ENCODE results near the gene BOLA1.

BOLA1 gene

GRCh38 chr1:149929856-149930255, 30.5 kb downstream of the BOLA1 start:
- no peak for TF ChIP-seq CTCF (IDR thresholded peaks at IDR 0.05; ENCODE audit: low read depth, low read length, missing control alignments)
- DNase-seq (ENCODE audit: low read depth) = no peak
- no peak overlapping the region for H3K4me3 ChIP-seq (ENCODE audit: low read depth, low read length)

- no peak for TF ChIP-seq CTCF (IDR thresholded peaks at IDR 0.05; ENCODE audit: low read depth, low read length, missing control alignments)
- DNase-seq (ENCODE audit: low read depth) = no peak
- no peak overlapping the region for H3K4me3 ChIP-seq (ENCODE audit: low read depth, low read length)
Observed at GRCh38 chr1:149931212-149931790, 31.9 kb downstream of the BOLA1 start.

- H3K4me3 ChIP-seq (ENCODE audit: low read depth, low read length) = no peak overlapping the region
- DNase-seq (ENCODE audit: low read depth) = no peak
- TF ChIP-seq CTCF (IDR thresholded peaks at IDR 0.05; ENCODE audit: low read depth, low read length, missing control alignments) = no peak
Observed at GRCh38 chr1:149932474-149932873, 33.1 kb downstream of the BOLA1 start.

GRCh38 chr1:149933208-149933607, 33.8 kb downstream of the BOLA1 start:
- TF ChIP-seq CTCF (IDR thresholded peaks at IDR 0.05; ENCODE audit: low read depth, low read length, missing control alignments) = no peak
- no peak for DNase-seq (ENCODE audit: low read depth)
- H3K4me3 ChIP-seq (ENCODE audit: low read depth, low read length) = no peak overlapping the region

GRCh38 chr1:149934356-149934755, 35.0 kb downstream of the BOLA1 start:
- no peak for TF ChIP-seq CTCF (IDR thresholded peaks at IDR 0.05; ENCODE audit: low read depth, low read length, missing control alignments)
- DNase-seq (ENCODE audit: low read depth) = no peak
- H3K4me3 ChIP-seq (ENCODE audit: low read depth, low read length) = no peak overlapping the region

GRCh38 chr1:149936170-149936991, 37.0 kb downstream of the BOLA1 start, which contains the start of gene MTMR11:
Gene MTMR11 (minus strand): TSS chr1:149936879. CDS start chr1:149936647, 232 bp downstream.
- no peak for DNase-seq (ENCODE audit: low read depth)
- no peak for TF ChIP-seq CTCF (IDR thresholded peaks at IDR 0.05; ENCODE audit: low read depth, low read length, missing control alignments)

More at GRCh38 chr1:149936170-149936991, 37.0 kb downstream of the BOLA1 start, which contains the start of gene MTMR11:
- H3K4me3 ChIP-seq (ENCODE audit: low read depth, low read length) = no peak within 1 kb of the TSS
